DOHH2 (cell line): Measurements from ENCODE around the gene GPC6.

ENCODE experiments used
- H3F3A ChIP-seq: fragments of 200-600 bp; sonication (generic), shearing (Covaris generic); 2 replicates; pipeline ENCODE4 v1.6.0; 2016; ENCODE audit warnings: antibody characterized with exemption, mild to moderate bottlenecking; ENCODE audit not compliant: control insufficient read depth, insufficient read depth
- H3K27ac ChIP-seq: fragments of 200-600 bp; sonication (generic); 2 replicates; pipeline ENCODE4 v1.5.1; 2014; ENCODE audit warnings: low read depth, mild to moderate bottlenecking, low read length, moderate library complexity
- H3K27me3 ChIP-seq: fragments of 200-600 bp; sonication (generic); 2 replicates; pipeline ENCODE4 v1.6.1; 2014; ENCODE audit warnings: mild to moderate bottlenecking, low read length, mixed read lengths; ENCODE audit not compliant: control insufficient read depth
- H3K36me3 ChIP-seq: fragments of 200-600 bp; sonication (generic); 2 replicates; pipeline ENCODE4 v1.6.1; 2014; ENCODE audit warnings: mild to moderate bottlenecking, low read length, moderate library complexity, mixed read lengths; ENCODE audit not compliant: control insufficient read depth
- H3K4me1 ChIP-seq: fragments of 200-600 bp; sonication (generic); 2 replicates; pipeline ENCODE4 v1.6.1; 2014; ENCODE audit warnings: mild to moderate bottlenecking, low read length, mixed read lengths; ENCODE audit not compliant: control insufficient read depth
- H3K4me2 ChIP-seq: fragments of 200-600 bp; sonication (generic); 2 replicates; pipeline ENCODE4 v1.6.0; 2014; ENCODE audit warnings: mild to moderate bottlenecking, low read length, moderate library complexity
- H3K4me3 ChIP-seq: fragments of 200-600 bp; sonication (generic); 2 replicates; pipeline ENCODE4 v1.5.1; 2014; ENCODE audit warnings: mild to moderate bottlenecking, low read length, mixed read lengths
- H3K79me2 ChIP-seq: fragments of 200-600 bp; sonication (generic); 2 replicates; pipeline ENCODE4 v1.6.1; 2014; ENCODE audit warnings: mild to moderate bottlenecking, low read length, mixed read lengths; ENCODE audit not compliant: control insufficient read depth
- H3K9me2 ChIP-seq: fragments of 200-600 bp; sonication (generic); replicated peaks from 2 replicates; pipeline ENCODE4 v1.6.1; 2014; ENCODE audit warnings: mild to moderate bottlenecking, low read length, mixed read lengths; ENCODE audit not compliant: control insufficient read depth
- H3K9me3 ChIP-seq: fragments of 200-600 bp; sonication (generic); 2 replicates; pipeline ENCODE4 v1.6.1; 2014; ENCODE audit warnings: antibody characterized with exemption, low read length, mixed read lengths; ENCODE audit not compliant: control insufficient read depth, insufficient read depth
- H4K20me1 ChIP-seq: fragments of 200-600 bp; sonication (generic); 2 replicates; pipeline ENCODE4 v1.6.0; 2014; ENCODE audit warnings: low read depth, mild to moderate bottlenecking, antibody characterized with exemption, low read length, moderate library complexity; ENCODE audit not compliant: control insufficient read depth, insufficient read depth
- EZH2phosphoT487 ChIP-seq: fragments of 200-600 bp; sonication (generic); IDR thresholded peaks from 2 replicates; pipeline ENCODE4 v1.6.1; 2017; ENCODE audit warnings: borderline replicate concordance, mild to moderate bottlenecking, antibody characterized with exemption, low read length, moderate library complexity, mixed read lengths
- TF ChIP-seq, protein P1 (sequence below): fragments of 200-600 bp; sonication (generic); IDR thresholded peaks from one replicate; pipeline ENCODE4 v1.5.1; 2014; ENCODE audit warnings: antibody characterized with exemption, mild to moderate bottlenecking, low read depth, low read length; ENCODE audit not compliant: poor library complexity, severe bottlenecking

Gene GPC6

GRCh38 chr13:93732186-93732585 lies 505.6 kb downstream of the GPC6 start:
- H3K4me1 ChIP-seq: no peaks in the 10 kb centered on the region
- TF ChIP-seq EZH2phosphoT487: no peak
- TF ChIP-seq, protein P1, sequence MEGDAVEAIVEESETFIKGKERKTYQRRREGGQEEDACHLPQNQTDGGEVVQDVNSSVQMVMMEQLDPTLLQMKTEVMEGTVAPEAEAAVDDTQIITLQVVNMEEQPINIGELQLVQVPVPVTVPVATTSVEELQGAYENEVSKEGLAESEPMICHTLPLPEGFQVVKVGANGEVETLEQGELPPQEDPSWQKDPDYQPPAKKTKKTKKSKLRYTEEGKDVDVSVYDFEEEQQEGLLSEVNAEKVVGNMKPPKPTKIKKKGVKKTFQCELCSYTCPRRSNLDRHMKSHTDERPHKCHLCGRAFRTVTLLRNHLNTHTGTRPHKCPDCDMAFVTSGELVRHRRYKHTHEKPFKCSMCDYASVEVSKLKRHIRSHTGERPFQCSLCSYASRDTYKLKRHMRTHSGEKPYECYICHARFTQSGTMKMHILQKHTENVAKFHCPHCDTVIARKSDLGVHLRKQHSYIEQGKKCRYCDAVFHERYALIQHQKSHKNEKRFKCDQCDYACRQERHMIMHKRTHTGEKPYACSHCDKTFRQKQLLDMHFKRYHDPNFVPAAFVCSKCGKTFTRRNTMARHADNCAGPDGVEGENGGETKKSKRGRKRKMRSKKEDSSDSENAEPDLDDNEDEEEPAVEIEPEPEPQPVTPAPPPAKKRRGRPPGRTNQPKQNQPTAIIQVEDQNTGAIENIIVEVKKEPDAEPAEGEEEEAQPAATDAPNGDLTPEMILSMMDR: no peak
- no peaks in the 10 kb centered on the region for H4K20me1 ChIP-seq

DNA sequence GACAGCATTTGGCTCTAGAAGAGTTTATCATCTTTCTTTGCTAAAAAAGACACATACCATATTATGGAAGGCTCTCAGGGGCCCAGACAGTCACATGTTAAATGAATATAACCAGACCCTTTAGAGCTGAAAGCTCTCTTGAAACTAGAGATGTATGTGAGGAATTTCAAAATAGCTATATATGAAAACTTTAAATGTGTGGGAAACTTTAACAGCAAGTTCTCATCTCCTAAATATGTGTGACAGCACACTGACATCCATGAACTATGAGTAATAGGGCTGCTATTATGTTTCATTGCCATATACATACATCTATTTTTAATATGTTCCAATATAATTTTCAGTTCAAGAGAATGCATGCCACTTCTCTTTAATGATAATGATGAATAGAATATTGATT lies 509.5 kb downstream of the GPC6 start:
- Histone ChIP-seq H3K27me3 (no peaks in the 10 kb centered on the region), H3K9me3 (no peaks in the 10 kb centered on the region), H3K9me2 (no peaks in the 10 kb centered on the region), H3K4me3 (no peak overlapping the region), H4K20me1 (no peaks in the 10 kb centered on the region), H3F3A (no peaks in the 10 kb centered on the region), H3K4me1 (no peaks in the 10 kb centered on the region), H3K27ac (no peak overlapping the region), H3K79me2 (no peaks in the 10 kb centered on the region), H3K4me2 (no peak overlapping the region), H3K36me3 (no peaks in the 10 kb centered on the region)
- TF ChIP-seq, protein P1: no peak
- no peak for TF ChIP-seq EZH2phosphoT487

More at GRCh38 chr13:93732186-93732585, 505.6 kb downstream of the GPC6 start:
- Histone ChIP-seq H3K4me3 (no peak overlapping the region), H3K79me2 (no peaks in the 10 kb centered on the region), H3K4me2 (no peak overlapping the region), H3K27me3 (no peaks in the 10 kb centered on the region), H3K27ac (no peak overlapping the region), H3F3A (no peaks in the 10 kb centered on the region), H3K36me3 (no peaks in the 10 kb centered on the region), H3K9me3 (no peaks in the 10 kb centered on the region), H3K9me2 (no peaks in the 10 kb centered on the region)

DNA sequence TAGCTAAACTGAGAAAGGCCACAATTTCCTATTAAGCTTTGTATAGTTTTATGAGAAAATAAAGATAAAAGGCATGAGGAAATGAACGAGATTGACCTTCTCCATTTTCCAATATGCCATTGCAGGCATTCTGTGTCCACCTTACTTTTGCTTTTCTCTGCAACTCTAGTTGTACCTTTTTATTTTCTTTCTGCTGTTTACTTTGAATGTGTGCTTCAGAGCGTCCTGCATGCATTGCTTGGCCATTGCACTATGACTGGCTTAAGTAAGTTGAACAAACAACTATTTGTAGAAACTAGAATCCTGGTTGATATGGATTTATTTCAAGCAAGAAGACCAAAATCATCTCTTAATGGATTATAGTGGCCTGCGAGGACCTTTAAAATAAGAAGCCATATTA lies 510.3 kb downstream of the GPC6 start:
- H3F3A ChIP-seq: no peaks in the 10 kb centered on the region
- no peaks in the 10 kb centered on the region for H4K20me1 ChIP-seq
- H3K4me3 ChIP-seq: no peak overlapping the region
- TF ChIP-seq, protein P1: no peak
- TF ChIP-seq EZH2phosphoT487: no peak
- H3K79me2 ChIP-seq: no peaks in the 10 kb centered on the region
- no peak overlapping the region for H3K27ac ChIP-seq
- no peaks in the 10 kb centered on the region for H3K4me1 ChIP-seq
- H3K27me3 ChIP-seq: no peaks in the 10 kb centered on the region
- no peaks in the 10 kb centered on the region for H3K9me3 ChIP-seq
- no peaks in the 10 kb centered on the region for H3K36me3 ChIP-seq
- no peak overlapping the region for H3K4me2 ChIP-seq
- no peaks in the 10 kb centered on the region for H3K9me2 ChIP-seq

DNA sequence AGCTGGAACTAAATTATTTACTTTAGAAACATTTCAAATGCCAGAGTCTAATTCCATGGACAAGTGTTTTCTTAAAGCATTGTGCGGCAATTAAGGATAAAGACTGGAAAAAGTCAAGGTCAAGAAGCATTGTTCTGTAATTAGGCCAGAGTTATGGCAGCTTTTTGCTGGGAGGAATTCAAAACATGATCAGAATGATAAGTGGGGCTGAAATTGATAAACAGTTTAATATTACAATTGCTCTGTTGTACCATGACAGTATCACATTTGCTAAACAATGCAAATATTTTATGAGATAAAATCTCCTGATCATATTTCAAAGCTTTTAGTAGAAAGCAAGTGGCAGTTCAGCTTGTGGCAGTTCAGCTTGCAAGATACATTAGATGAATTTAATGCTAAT lies 513.7 kb downstream of the GPC6 start:
- H4K20me1 ChIP-seq: no peaks in the 10 kb centered on the region
- H3K79me2 ChIP-seq: no peaks in the 10 kb centered on the region
- H3K4me1 ChIP-seq: no peaks in the 10 kb centered on the region
- TF ChIP-seq, protein P1: no peak
- no peak for TF ChIP-seq EZH2phosphoT487
- H3K36me3 ChIP-seq: no peaks in the 10 kb centered on the region
- H3K9me3 ChIP-seq: no peaks in the 10 kb centered on the region
- no peak overlapping the region for H3K4me2 ChIP-seq
- H3F3A ChIP-seq: no peaks in the 10 kb centered on the region
- no peak overlapping the region for H3K4me3 ChIP-seq
- no peak overlapping the region for H3K27ac ChIP-seq
- no peaks in the 10 kb centered on the region for H3K27me3 ChIP-seq
- H3K9me2 ChIP-seq: no peaks in the 10 kb centered on the region
